Measurements from ENCODE around the gene MTMR1. TPM values are rescaled to one million over a fixed set of nuclear protein-coding genes. Genes with fewer than 3 reads are reported as not detected.

MTMR1 gene
- total RNA-seq, 1 experiment from 2014 or later, result 15.8 TPM

GRCh38 chrX:150762258-150763165, 69.3 kb downstream of the MTMR1 start:
- no peak for DNase-seq (ENCODE audit: low read depth)

- DNase-seq (ENCODE audit: low read depth), result no peak
Observed at GRCh38 chrX:150763303-150763797, 70.2 kb downstream of the MTMR1 start.

GRCh38 chrX:150763810-150764209, 70.6 kb downstream of the MTMR1 start:
- no peak for DNase-seq (ENCODE audit: low read depth)

- DNase-seq (ENCODE audit: low read depth), result no peak
Observed at GRCh38 chrX:150765237-150765636, 72.0 kb downstream of the MTMR1 start.

- no peak for DNase-seq (ENCODE audit: low read depth)
Observed at GRCh38 chrX:150765782-150766350, 72.7 kb downstream of the MTMR1 start.

GRCh38 chrX:150766351-150767044, 73.3 kb downstream of the MTMR1 start:
- no peak for DNase-seq (ENCODE audit: low read depth)

- DNase-seq (ENCODE audit: low read depth), result peak; percentile 17
Observed at GRCh38 chrX:150767045-150767395, 73.8 kb downstream of the MTMR1 start.

GRCh38 chrX:150767475-150768131, 74.4 kb downstream of the MTMR1 start:
- DNase-seq (ENCODE audit: low read depth), result peak; percentile 39

- DNase-seq (ENCODE audit: low read depth), result no peak
Observed at GRCh38 chrX:150768132-150768485, 74.9 kb downstream of the MTMR1 start.

- no peak for DNase-seq (ENCODE audit: low read depth)
Observed at GRCh38 chrX:150768580-150769190, 75.5 kb downstream of the MTMR1 start.

- no peak for DNase-seq (ENCODE audit: low read depth)
Observed at GRCh38 chrX:150769408-150769807, 76.2 kb downstream of the MTMR1 start.

GRCh38 chrX:150770623-150771022, 77.4 kb downstream of the MTMR1 start:
- no peak for DNase-seq (ENCODE audit: low read depth)

GRCh38 chrX:150771116-150771515, 77.9 kb downstream of the MTMR1 start:
- DNase-seq (ENCODE audit: low read depth), result no peak

- peak; percentile 70 for DNase-seq (ENCODE audit: low read depth)
Observed at GRCh38 chrX:150772150-150772970, 79.2 kb downstream of the MTMR1 start.

GRCh38 chrX:150773117-150773516, 79.9 kb downstream of the MTMR1 start:
- no peak for DNase-seq (ENCODE audit: low read depth)

GRCh38 chrX:150773634-150774033, 80.4 kb downstream of the MTMR1 start:
- no peak for DNase-seq (ENCODE audit: low read depth)

GRCh38 chrX:150774798-150775568, 81.8 kb downstream of the MTMR1 start:
- DNase-seq (ENCODE audit: low read depth), result no peak

- DNase-seq (ENCODE audit: low read depth), result no peak
Observed at GRCh38 chrX:150775569-150776350, 82.6 kb downstream of the MTMR1 start.

- no peak for DNase-seq (ENCODE audit: low read depth)
Observed at GRCh38 chrX:150777328-150777992, 84.3 kb downstream of the MTMR1 start.
